A673 (cell line): ENCODE measurements around the gene ID4. TPM values are rescaled to one million over a fixed set of nuclear protein-coding genes. Genes with fewer than 3 reads are reported as not detected.

ENCODE experiments used
- BruUV-seq: library from RNA; stranded (reverse); fragments of 400-500 nt; replicated peaks from 2 replicates; lab custom pipeline; 2021; lab: Mats Ljungman, UMichigan
- CTCF ChIA-PET: fragments of 300-600 bp; sonication (Branson Sonifier 250); formaldehyde crosslinking; loops from one replicate; lab custom pipeline; 2022; ENCODE audit warnings: antibody characterized with exemption; lab: Charles Lee
- POLR2A ChIA-PET: fragments of 300-600 bp; sonication (Branson Sonifier 250); formaldehyde crosslinking; loops from one replicate; lab custom pipeline; 2022; ENCODE audit warnings: antibody characterized with exemption; ENCODE audit not compliant: low non-redundant PET; lab: Charles Lee
- DNase-seq: peaks from one replicate; pipeline ENCODE4 v3.0.0-alpha.2; 2015; ENCODE audit warnings: low spot score
- H3K27ac ChIP-seq: fragments of 200-600 bp; sonication (generic); 2 replicates; pipeline ENCODE4 v1.5.1; 2016; ENCODE audit warnings: mixed run types, low read depth, mild to moderate bottlenecking, mixed read lengths, antibody characterized with exemption, low read length; ENCODE audit not compliant: poor library complexity, severe bottlenecking
- H3K27me3 ChIP-seq: fragments of 200-600 bp; sonication (generic); replicated peaks from 2 replicates; pipeline ENCODE4 v1.6.1; 2017; ENCODE audit warnings: mixed run types, low read depth, mild to moderate bottlenecking, mixed read lengths, antibody characterized with exemption, low read length; ENCODE audit not compliant: insufficient read depth, poor library complexity
- H3K36me3 ChIP-seq: fragments of 200-600 bp; sonication (generic); 2 replicates; pipeline ENCODE4 v1.6.1; 2016; ENCODE audit warnings: mixed run types, mild to moderate bottlenecking, mixed read lengths, antibody characterized with exemption, low read length; ENCODE audit not compliant: insufficient read depth, poor library complexity, severe bottlenecking
- H3K4me1 ChIP-seq: fragments of 200-600 bp; sonication (generic); 2 replicates; pipeline ENCODE4 v1.6.1; 2017; ENCODE audit warnings: mixed run types, mild to moderate bottlenecking, mixed read lengths, antibody characterized with exemption, low read length; ENCODE audit not compliant: insufficient read depth, poor library complexity, severe bottlenecking
- H3K4me3 ChIP-seq: fragments of 200-600 bp; sonication (generic); 2 replicates; pipeline ENCODE4 v1.5.1; 2016; ENCODE audit warnings: low read depth, mixed run types, mild to moderate bottlenecking, mixed read lengths, low read length; ENCODE audit not compliant: poor library complexity, severe bottlenecking
- H3K9me3 ChIP-seq: fragments of 200-600 bp; sonication (generic); 2 replicates; pipeline ENCODE4 v1.6.1; 2016; ENCODE audit warnings: mixed run types, low read depth, mild to moderate bottlenecking, mixed read lengths, antibody characterized with exemption, low read length; ENCODE audit not compliant: poor library complexity, severe bottlenecking
- CTCF ChIP-seq: fragments of 300-800, 200-600 bp; sonication (generic); conservative IDR thresholded peaks from 2 replicates; pipeline ENCODE4 v1.5.1; 2017; ENCODE audit warnings: low read depth, mild to moderate bottlenecking, antibody characterized with exemption, low read length, moderate library complexity, mixed read lengths
- EZH2 ChIP-seq: fragments of 200-600 bp; sonication (generic); IDR thresholded peaks from 2 replicates; pipeline ENCODE4 v1.6.1; 2017; ENCODE audit warnings: borderline replicate concordance, low read depth, mild to moderate bottlenecking, mixed read lengths, antibody characterized with exemption, low read length; ENCODE audit not compliant: poor library complexity, severe bottlenecking
- intact Hi-C: fragments of 100-400 bp; cut with micrococcal nuclease; formaldehyde crosslinking; loops from one replicate; pipeline ENCODE4 v1.10.0; 2022; ENCODE audit not compliant: unreplicated experiment
- total RNA-seq: library from RNA; stranded (reverse); gene quantifications from 2 replicates; pipeline ENCODE4 v1.2.3, GENCODE V29; 2021

Gene ID4
- total RNA-seq, 1 experiment from 2014 or later = 29.3 TPM

- POLR2A ChIA-PET = no interaction called here
- intact Hi-C loops = no loop called here
- Histone ChIP-seq H3K4me3 (no peak overlapping the region), H3K36me3 (no peaks in the 10 kb centered on the region), H3K27ac (no peak overlapping the region), H3K4me1 (no peaks in the 10 kb centered on the region), H3K9me3 (no peaks in the 10 kb centered on the region), H3K27me3 (no peaks in the 10 kb centered on the region)
- CTCF ChIA-PET = no interaction called here
- BruUV-seq = no TSS peak
- TF ChIP-seq CTCF = no peak
- TF ChIP-seq EZH2 = no peak
- no peak for DNase-seq
These were observed 42.5 kb downstream of the ID4 start for GRCh38 chr6:19879663-19880062.

- ChIA-PET CTCF (no interaction called here), POLR2A (no interaction called here)
- Histone ChIP-seq H3K4me1 (no peaks in the 10 kb centered on the region), H3K4me3 (no peak overlapping the region), H3K36me3 (no peaks in the 10 kb centered on the region), H3K9me3 (no peaks in the 10 kb centered on the region), H3K27ac (no peak overlapping the region), H3K27me3 (no peaks in the 10 kb centered on the region)
- no TSS peak for BruUV-seq
- intact Hi-C loops = no loop called here
- TF ChIP-seq CTCF (no peak), EZH2 (no peak)
- no peak for DNase-seq
These were observed 42.9 kb downstream of the ID4 start for GRCh38 chr6:19880066-19880465.

- H3K4me3 ChIP-seq = no peak overlapping the region
- no TSS peak for BruUV-seq
- H3K27me3 ChIP-seq = no peaks in the 10 kb centered on the region
- no peaks in the 10 kb centered on the region for H3K4me1 ChIP-seq
- TF ChIP-seq EZH2 = no peak
- TF ChIP-seq CTCF = no peak
- CTCF ChIA-PET = no interaction called here
- H3K27ac ChIP-seq = no peak overlapping the region
- no peaks in the 10 kb centered on the region for H3K36me3 ChIP-seq
- intact Hi-C loops = no loop called here
- no peak for DNase-seq
- POLR2A ChIA-PET = no interaction called here
- H3K9me3 ChIP-seq = no peaks in the 10 kb centered on the region
These were observed 54.3 kb downstream of the ID4 start for GRCh38 chr6:19891451-19891850.
